Activated CD4-positive, alpha-beta T cell treated with anti-CD3 and anti-CD28 coated beads for 4 hours (primary cell): ENCODE measurements around the gene ERMARD.

Source experiments
- DNase-seq, 2 donors: peaks; one replicate each; pipeline ENCODE4 v3.0.0-alpha.2; 2020

Gene ERMARD

GRCh38 chr6:169827290-169827717 lies 75.9 kb downstream of the ERMARD start:
- DNase-seq, result no peak

- no peak for DNase-seq
Measured at GRCh38 chr6:169828176-169828575, 76.8 kb downstream of the ERMARD start.

GRCh38 chr6:169829786-169830185 lies 78.4 kb downstream of the ERMARD start:
- no peak for DNase-seq

- no peak for DNase-seq
Measured at GRCh38 chr6:169830876-169831275, 79.5 kb downstream of the ERMARD start.
